NCI-H187 (cell line): ENCODE data around the gene TMEM9B.

Source experiments
- DNase-seq, 2 experiments: peaks; one replicate each; lab custom pipeline; 2025; lab: John Stamatoyannopoulos, UW

TMEM9B gene

GRCh38 chr11:8928981-8929615 lies 35.1 kb downstream of the TMEM9B start:
- DNase-seq: no peak

DNA sequence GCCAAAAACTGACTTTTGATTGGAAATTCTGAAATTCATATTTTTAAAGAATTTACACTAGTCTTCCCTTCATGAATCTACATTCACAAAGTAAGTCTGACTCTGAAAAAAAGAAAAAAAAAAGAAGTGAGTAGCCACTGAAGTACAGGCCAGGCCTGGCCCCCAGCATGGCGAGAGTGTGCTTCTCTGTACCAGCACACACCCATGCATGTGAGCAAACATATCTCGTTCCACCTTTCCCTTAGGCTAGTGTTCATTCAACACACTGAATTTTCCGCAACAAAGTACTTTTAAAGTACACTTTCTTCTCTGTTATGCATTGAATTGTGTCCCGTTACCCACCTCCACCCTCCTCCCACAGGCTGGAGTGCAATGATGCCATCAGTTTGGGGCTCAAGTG lies 36.0 kb downstream of the TMEM9B start:
- no peak for DNase-seq

- DNase-seq: no peak
Observed at GRCh38 chr11:8927233-8927632, 37.0 kb downstream of the TMEM9B start.

DNA sequence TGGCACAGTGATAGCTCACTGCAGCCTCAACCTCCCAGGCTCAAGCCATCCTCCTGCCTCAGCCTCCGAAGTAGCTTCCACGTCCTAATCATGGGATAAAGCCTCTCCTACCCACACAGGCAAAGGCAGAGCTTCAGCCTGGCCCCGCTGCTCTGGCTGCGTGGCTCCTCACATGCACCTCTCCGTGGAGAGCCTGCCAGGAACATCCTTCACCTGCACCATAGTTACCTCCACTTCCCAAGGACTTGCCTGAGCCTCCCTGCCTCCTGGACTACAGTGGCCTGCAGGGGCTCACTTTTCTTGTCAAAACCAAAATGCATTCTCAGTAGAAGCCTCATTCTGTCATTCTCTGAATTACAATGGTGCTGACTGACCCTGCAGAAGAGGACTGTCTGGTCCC lies 38.0 kb downstream of the TMEM9B start:
- no peak for DNase-seq

- no peak for DNase-seq
Observed at GRCh38 chr11:8925711-8926110, 38.5 kb downstream of the TMEM9B start.

DNA sequence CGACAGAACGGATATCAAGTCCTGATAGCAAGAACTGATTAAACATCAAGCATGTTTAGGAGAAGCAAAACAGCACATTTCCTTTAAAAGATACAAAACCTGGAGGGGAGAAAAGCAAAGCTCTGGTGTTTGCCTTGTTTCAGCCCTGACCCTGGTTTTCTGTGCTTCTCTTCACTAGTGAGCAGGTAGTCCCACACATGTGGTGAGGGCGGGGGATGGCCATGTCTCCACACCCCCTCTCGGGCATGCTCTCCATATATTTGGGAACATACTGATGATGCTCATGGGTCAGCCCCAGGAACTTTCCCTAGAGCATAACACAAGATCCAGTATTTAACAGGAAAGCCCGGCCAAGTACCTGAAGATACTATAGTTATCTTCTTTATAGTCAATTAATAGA lies 41.6 kb downstream of the TMEM9B start:
- no peak for DNase-seq

DNA sequence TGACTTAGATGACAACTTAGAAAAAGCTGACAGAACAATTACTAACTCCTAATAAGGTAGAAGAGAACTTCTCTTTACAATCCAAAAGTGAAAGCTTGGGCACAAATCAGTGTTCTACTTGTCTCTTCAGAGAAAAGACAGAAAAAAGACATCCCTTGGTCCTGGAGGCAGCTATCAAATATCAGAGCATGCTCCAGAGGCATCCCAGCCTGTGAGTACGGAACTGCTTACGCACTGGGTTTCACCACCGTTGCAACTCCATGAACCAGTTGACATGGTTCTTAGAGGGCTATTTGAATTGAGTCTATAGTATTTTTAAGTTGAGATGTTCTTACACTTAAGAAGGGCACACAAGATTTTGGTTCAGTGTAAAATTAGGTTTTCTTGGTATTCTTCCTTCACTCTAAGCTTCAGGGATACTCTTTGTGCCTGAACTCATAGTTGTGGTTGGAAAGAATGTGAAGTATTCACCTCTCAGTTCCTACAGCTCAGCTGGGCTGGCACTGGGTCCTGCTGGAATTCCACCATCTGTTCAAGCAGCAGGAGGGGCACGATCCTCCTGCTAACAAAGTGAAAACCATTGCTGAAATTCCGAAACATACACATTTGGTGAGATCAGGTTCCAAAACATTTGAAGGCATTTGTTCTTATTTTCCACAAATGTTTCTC lies 47.0 kb downstream of the TMEM9B start:
- DNase-seq: no peak

DNA sequence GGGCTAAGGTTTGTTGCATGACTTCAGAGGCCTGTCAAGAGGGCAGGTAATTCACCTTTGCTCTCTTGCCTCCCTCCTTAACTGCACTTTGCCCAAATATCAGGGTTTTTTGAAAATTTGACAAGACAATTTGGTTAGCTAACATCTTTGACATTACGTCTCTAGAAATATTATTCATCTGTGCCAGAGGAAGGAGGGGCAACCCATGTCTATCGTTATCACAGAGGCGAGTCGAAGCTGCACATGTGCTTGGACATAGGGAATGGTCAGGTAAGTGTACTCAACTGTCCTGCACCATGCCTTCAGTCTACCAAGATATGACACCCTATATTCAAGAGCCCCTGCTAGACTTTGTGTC lies 49.6 kb downstream of the TMEM9B start:
- DNase-seq: no peak

DNA sequence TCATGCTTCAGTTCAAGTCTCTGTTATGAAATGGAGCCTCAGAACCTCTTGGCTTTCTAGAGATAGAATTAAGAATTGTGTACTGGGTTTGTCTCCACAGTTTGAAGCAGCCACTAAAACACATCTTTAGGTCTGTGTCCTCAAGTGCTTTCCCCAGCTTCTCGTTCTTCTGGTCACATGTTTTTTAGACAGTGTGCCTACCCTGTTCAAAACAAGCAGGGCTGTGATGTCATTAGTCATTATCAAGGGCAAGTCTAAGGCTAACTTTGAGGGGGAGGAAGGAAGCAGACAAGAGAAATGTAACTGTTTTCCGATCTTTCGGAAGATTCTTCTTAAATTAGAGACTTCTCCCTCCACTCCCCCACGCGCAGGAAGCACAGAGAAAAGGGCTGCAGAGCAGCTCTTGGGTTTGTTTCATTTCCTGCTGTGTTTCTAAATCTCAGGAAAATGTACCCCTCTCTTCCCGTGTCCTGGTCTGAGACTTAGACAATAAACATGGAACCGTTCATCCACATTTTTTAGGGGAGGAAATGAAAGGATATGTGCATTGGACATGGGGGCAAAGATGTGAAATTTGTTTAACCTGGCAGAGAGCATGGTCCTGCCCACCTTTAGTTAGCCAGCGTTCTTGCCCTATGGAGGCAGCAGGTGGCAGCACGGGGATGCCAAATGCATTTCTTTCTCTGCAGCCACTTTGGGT lies 50.1 kb downstream of the TMEM9B start:
- peak in 1 of 2 experiments; percentile 34 for DNase-seq

DNA sequence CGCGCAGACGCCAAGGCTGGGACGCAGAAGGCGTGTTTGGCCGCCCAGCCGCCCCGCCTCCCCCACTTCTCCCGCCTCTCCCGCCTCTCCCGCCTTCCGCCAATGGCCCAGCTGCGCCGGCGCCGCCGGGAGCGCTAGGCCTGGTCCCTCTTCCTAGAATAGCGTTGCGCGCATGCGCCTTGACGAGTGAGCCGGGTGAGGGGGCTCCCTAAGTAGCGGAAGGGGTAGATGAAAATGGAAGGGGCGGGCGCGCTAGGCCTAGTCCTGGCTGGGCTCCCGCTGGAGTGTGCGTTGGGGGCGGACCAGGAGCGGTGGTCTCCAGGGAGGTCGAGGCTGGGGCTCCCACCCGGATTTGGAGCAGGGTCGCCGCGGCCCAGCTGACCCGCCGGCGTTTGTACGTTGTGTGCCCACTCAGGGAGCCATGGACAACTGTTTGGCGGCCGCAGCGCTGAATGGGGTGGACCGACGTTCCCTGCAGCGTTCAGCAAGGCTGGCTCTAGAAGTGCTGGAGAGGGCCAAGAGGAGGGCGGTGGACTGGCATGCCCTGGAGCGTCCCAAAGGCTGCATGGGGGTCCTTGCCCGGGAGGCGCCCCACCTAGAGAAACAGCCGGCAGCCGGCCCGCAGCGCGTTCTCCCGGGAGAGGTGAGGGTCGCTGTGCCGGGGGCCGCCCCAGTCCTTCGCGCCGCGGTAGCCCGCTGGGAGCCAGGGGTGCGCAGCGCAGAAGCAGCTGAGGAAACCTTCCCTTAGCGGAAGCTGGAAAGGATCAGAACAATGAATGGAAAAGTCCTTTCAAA lies 53.0 kb downstream of the TMEM9B start, which contains the start of gene AKIP1:
AKIP1 (plus strand) TSS at position 161 of the 795 bp plus-strand sequence; CDS start at position 422, 261 bp downstream.
- peak; percentile 95 to 96 for DNase-seq

DNA sequence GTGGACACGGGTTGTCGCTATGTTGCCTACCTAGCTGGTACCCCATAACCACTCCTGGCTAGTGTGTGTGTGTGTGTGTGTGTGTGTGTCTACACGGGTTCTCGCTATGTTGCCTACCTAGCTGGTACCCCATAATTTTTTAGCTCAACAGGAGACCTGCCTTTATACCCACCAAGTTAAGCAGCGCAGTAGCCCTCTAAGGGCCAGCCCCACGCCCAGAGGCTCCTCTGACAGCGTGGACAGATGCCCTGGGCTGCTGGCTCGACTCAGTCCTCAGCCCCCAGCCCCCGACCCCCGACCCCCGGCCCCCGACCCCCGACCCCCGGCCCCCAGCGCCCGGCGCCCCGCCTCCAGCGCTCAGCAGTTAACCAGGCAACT lies 53.6 kb downstream of the TMEM9B start:
- DNase-seq: no peak

DNA sequence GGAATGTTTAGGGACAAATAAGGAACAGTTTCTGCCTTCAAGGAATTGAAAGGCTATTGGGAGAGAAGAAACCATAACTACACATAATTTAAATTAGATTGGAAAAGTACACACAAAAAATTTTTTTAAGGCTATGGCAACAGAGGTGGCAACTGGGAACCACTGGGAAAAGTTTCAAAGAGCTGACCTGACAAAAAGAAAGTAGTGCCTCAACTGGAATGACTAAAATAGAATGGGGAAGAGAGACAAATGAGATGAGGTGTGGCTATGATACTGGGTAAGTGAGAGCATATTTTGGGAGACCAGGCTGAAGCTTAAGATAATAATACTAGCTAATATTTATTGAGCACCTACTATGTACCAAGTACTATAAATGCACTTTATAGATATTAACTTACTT lies 56.1 kb downstream of the TMEM9B start:
- no peak for DNase-seq

DNA sequence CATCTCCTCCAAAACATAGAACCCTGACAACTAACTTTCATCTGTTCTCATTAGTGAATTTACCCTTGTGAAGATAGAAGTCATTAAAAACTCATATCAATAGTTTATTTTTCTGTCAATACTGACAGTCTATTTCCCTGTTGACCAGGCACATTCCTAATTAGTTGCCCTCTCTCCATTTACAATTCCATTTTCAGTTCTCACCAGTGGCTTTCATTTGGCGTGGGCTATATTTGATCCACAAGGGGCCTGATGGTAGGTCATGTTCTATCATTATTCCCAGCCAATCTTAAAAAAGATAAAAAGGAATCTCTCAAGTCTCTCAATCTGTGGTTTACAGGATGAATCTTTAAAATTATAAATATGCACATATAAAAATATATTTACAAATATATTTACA lies 57.1 kb downstream of the TMEM9B start:
- no peak for DNase-seq

DNA sequence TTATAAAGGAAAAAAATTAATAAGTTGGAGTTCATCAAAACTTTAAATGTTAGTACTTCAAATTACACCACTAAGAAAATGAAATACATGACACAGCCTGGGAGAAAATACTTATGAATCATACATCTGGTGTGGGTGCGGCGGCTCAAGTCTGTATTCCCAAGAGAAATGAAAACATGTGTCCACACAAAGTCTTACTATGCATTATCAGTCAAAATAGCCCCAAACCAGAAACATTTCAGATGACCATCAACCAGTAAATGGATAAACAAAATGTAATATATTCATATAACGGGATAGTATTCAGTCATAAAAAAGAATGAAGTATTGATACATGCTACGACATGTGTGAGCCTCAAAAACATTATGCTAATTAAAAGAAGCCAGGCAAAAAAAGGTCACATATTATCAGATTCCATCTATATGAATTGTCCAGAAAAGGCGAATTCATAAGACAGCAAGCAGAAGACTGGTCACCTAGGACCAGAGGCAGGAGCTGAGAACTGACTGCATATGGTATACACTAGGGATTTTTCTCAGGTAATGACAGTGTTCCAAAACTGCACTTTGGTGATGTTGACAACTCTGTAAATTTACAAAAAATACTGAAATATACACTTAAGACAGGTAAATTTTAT lies 58.6 kb downstream of the TMEM9B start:
- no peak for DNase-seq

GRCh38 chr11:8899119-8899753 lies 65.0 kb downstream of the TMEM9B start:
- DNase-seq: no peak
